Neural progenitor cell (in vitro differentiated cells): ENCODE results near the gene PELO.

Source experiments
- CTCF ChIP-seq: fragments of 200-600 bp; sonication (generic); IDR thresholded peaks from 2 replicates; pipeline ENCODE4 v1.5.1; 2017; ENCODE audit warnings: antibody characterized with exemption, mild to moderate bottlenecking
- EZH2 ChIP-seq: fragments of 200-600 bp; sonication (generic); IDR thresholded peaks from 2 replicates; pipeline ENCODE4 v1.6.1; 2017; ENCODE audit warnings: antibody characterized with exemption, mild to moderate bottlenecking, moderate library complexity
- EZH2phosphoT487 ChIP-seq: fragments of 200-600 bp; sonication (generic); IDR thresholded peaks from 2 replicates; pipeline ENCODE4 v1.6.1; 2017; ENCODE audit warnings: antibody characterized with exemption

- no peak for TF ChIP-seq EZH2phosphoT487
- no peak for TF ChIP-seq CTCF
- TF ChIP-seq EZH2 = no peak
Measured at GRCh38 chr5:52783226-52783959, 4.3 kb upstream of the PELO start.
